HCT116 (cell line): ENCODE measurements around the gene IL31. TPM values are rescaled to one million over a fixed set of nuclear protein-coding genes. Genes with fewer than 3 reads are reported as not detected.

Experiments
- ATAC-seq: fragments of 200-7000 bp; cut with Tn5 transposase; 2 replicates; pipeline ENCODE4 v1.9.1; 2020; ENCODE audit warnings: mild to moderate bottlenecking, moderate library complexity
- BruUV-seq: library from RNA; stranded (reverse); fragments of 400-500 nt; replicated peaks from 2 replicates; lab custom pipeline; 2021; lab: Mats Ljungman, UMichigan
- CTCF ChIA-PET: fragments of 300-600 bp; sonication (Branson Sonifier 250); formaldehyde crosslinking; loops from one replicate; lab custom pipeline; 2021; ENCODE audit warnings: antibody characterized with exemption; lab: Charles Lee
- POLR2A ChIA-PET: fragments of 300-600, 350-600 bp; sonication (Branson Sonifier 250); formaldehyde crosslinking; loops from one replicate; lab custom pipeline; 2021; ENCODE audit warnings: antibody characterized with exemption; lab: Charles Lee
- RAD21 ChIA-PET, 2 experiments: fragments of 300-600 bp; sonication (Branson Sonifier 250); formaldehyde crosslinking; loops; one replicate each; lab custom pipeline; 2023; ENCODE audit warnings: low total read pairs in 2 of 2; ENCODE audit not compliant: uncharacterized antibody in 2 of 2, unreplicated experiment in 2 of 2, low non-redundant PET in 1 of 2; lab: Charles Lee
- DNase-seq: peaks from one replicate; pipeline ENCODE4 v3.0.0-alpha.2; 2010; ENCODE audit warnings: low read depth, low spot score
- H2AFZ ChIP-seq: fragments of 200-600 bp; shearing (Covaris generic), sonication (generic); 2 replicates; pipeline ENCODE4 v1.6.1; 2017; ENCODE audit warnings: low read depth, mixed run types, mixed read lengths, antibody characterized with exemption, low read length; ENCODE audit not compliant: poor library complexity, severe bottlenecking
- H3K27ac ChIP-seq: 2 replicates; pipeline ENCODE4 v1.5.1; 2012; ENCODE audit warnings: low read depth, low read length
- H3K27me3 ChIP-seq: fragments of 200-600 bp; sonication (generic); 2 replicates; pipeline ENCODE4 v1.6.1; 2016; ENCODE audit warnings: mixed run types, low read length, mixed read lengths; ENCODE audit not compliant: insufficient read depth
- H3K36me3 ChIP-seq, 2 experiments: fragments of 200-500 bp in 1 of 2; fragments of 200-600 bp in 1 of 2; sonication (Bioruptor generic) in 1 of 2; sonication (generic) in 1 of 2; 2 replicates each; pipeline versions ENCODE4 v1.5.1 to v1.6.1; 2014 to 2016; ENCODE audit warnings: low read length in 2 of 2, inconsistent platforms in 1 of 2, mixed read lengths in 1 of 2, mixed run types in 1 of 2; ENCODE audit not compliant: insufficient read depth in 2 of 2, control insufficient read depth in 1 of 2
- H3K4me1 ChIP-seq, 2 experiments: fragments of 200-600 bp in 1 of 2; sonication (generic) in 1 of 2; 2 replicates each; pipeline versions ENCODE4 v1.5.1 to v1.6.1; 2012 to 2017; ENCODE audit warnings: low read length in 2 of 2, inconsistent platforms in 1 of 2, mild to moderate bottlenecking in 1 of 2, mixed read lengths in 1 of 2, mixed run types in 1 of 2, moderate library complexity in 1 of 2; ENCODE audit not compliant: insufficient read depth in 2 of 2, control insufficient read depth in 1 of 2
- H3K4me2 ChIP-seq: fragments of 200-600 bp; sonication (generic); 2 replicates; pipeline ENCODE4 v1.6.1; 2017; ENCODE audit warnings: mixed run types, low read length, mixed read lengths
- H3K4me3 ChIP-seq, 2 experiments: fragments of 200-600 bp in 1 of 2; sonication (generic) in 1 of 2; replicated peaks in 1 of 2; 2 replicates each; pipeline ENCODE4 v1.5.1; 2011 to 2016; ENCODE audit warnings: low read length in 2 of 2, control low read depth in 1 of 2, low read depth in 1 of 2, mild to moderate bottlenecking in 1 of 2, mixed read lengths in 1 of 2, mixed run types in 1 of 2
- H3K79me2 ChIP-seq: fragments of 200-600 bp; sonication (generic); 2 replicates; pipeline ENCODE4 v1.6.1; 2017; ENCODE audit warnings: mild to moderate bottlenecking, mixed run types, low read length, moderate library complexity, mixed read lengths; ENCODE audit not compliant: insufficient read depth
- H3K9ac ChIP-seq: fragments of 200-600 bp; sonication (generic); 2 replicates; pipeline ENCODE4 v1.6.1; 2016; ENCODE audit warnings: low read length, mixed read lengths
- H3K9me2 ChIP-seq: fragments of 200-600 bp; sonication (generic), shearing (Covaris generic); 2 replicates; pipeline ENCODE4 v1.6.1; 2017; ENCODE audit warnings: mixed run types, mild to moderate bottlenecking, moderate library complexity; ENCODE audit not compliant: insufficient read depth
- H3K9me3 ChIP-seq, 2 experiments: fragments of 200-500 bp in 1 of 2; fragments of 200-600 bp in 1 of 2; sonication (Bioruptor generic) in 1 of 2; sonication (generic) in 1 of 2; 2 replicates each; pipeline ENCODE4 v1.6.1; 2014 to 2017; ENCODE audit warnings: low read length in 2 of 2, mixed read lengths in 2 of 2, inconsistent platforms in 1 of 2, low read depth in 1 of 2, mild to moderate bottlenecking in 1 of 2, mixed run types in 1 of 2, moderate library complexity in 1 of 2; ENCODE audit not compliant: control insufficient read depth in 1 of 2, insufficient read depth in 1 of 2
- H4K20me1 ChIP-seq: fragments of 200-600 bp; sonication (generic), shearing (Covaris generic); 2 replicates; pipeline ENCODE4 v1.6.1; 2017; ENCODE audit warnings: mixed run types, mild to moderate bottlenecking, moderate library complexity; ENCODE audit not compliant: insufficient read depth
- CTCF ChIP-seq, 3 experiments: fragments of 200-600 bp in 1 of 3; sonication (generic) in 1 of 3; IDR thresholded peaks in 2 of 3; conservative IDR thresholded peaks in 1 of 3; 2 replicates each; pipeline ENCODE4 v1.5.1; 2012 to 2017; ENCODE audit warnings: low read depth in 2 of 3, low read length in 2 of 3, antibody characterized with exemption in 1 of 3, borderline replicate concordance in 1 of 3, control low read depth in 1 of 3, mild to moderate bottlenecking in 1 of 3, mixed read lengths in 1 of 3, mixed run types in 1 of 3, moderate library complexity in 1 of 3; ENCODE audit not compliant: insufficient read depth in 1 of 3
- EZH2phosphoT487 ChIP-seq: fragments of 200-600 bp; IDR thresholded peaks from 2 replicates; pipeline ENCODE4 v1.6.1; 2018; ENCODE audit warnings: antibody characterized with exemption, borderline replicate concordance
- POLR2AphosphoS5 ChIP-seq: IDR thresholded peaks from 2 replicates; pipeline ENCODE4 v1.6.1; 2011; ENCODE audit warnings: mild to moderate bottlenecking, low read depth, low read length, moderate library complexity
- TCF7L2 ChIP-seq: IDR thresholded peaks from 2 replicates; pipeline ENCODE4 v1.7.0; 2011; ENCODE audit warnings: borderline replicate concordance, inconsistent platforms; ENCODE audit not compliant: insufficient read depth, insufficient read length; ENCODE audit errors: extremely low read depth
- ZBTB33 ChIP-seq: IDR thresholded peaks from 2 replicates; pipeline ENCODE4 v1.6.1; 2011; ENCODE audit warnings: mild to moderate bottlenecking, low read length, moderate library complexity; ENCODE audit not compliant: insufficient replicate concordance; ENCODE audit errors: extremely low read depth
- ZFX ChIP-seq: fragments of 450-650 bp; IDR thresholded peaks from 2 replicates; pipeline ENCODE4 v1.6.1; 2017
- intact Hi-C: fragments of 100-400 bp; cut with micrococcal nuclease; formaldehyde crosslinking; loops from 2 replicates; pipeline ENCODE4 v1.10.0; 2022
- total RNA-seq: library from RNA; stranded (reverse); gene quantifications from one replicate; pipeline ENCODE4 v1.2.1, GENCODE V29; 2021; ENCODE audit not compliant: unreplicated experiment

The IL31 gene
- total RNA-seq, 1 experiment from 2014 or later = not detected

GRCh38 chr12:122168492-122168891 lies 5.5 kb downstream of the IL31 start:
- H3K36me3 ChIP-seq = no peaks in the 10 kb centered on the region
- POLR2A ChIA-PET = no interaction called here
- H3K9ac ChIP-seq = no peak overlapping the region
- TF ChIP-seq POLR2AphosphoS5 (no peak), ZFX (no peak), EZH2phosphoT487 (no peak), CTCF (IDR thresholded peaks at IDR 0.05 in 2 of 3, conservative IDR thresholded peaks at IDR 0.05 in 1 of 3; ENCODE audit: borderline replicate concordance in 1 of 3, insufficient read depth in 1 of 3, low read depth in 2 of 3, low read length in 2 of 3) (no peak), TCF7L2 (no peak), ZBTB33 (no peak)
- H3K79me2 ChIP-seq = no peaks in the 10 kb centered on the region
- intact Hi-C loops = no loop called here
- H3K27me3 ChIP-seq = no peaks in the 10 kb centered on the region; the same call in 1 of the 2 replicates
- BruUV-seq = no TSS peak
- H3K4me2 ChIP-seq = no peak overlapping the region
- H4K20me1 ChIP-seq = no peaks in the 10 kb centered on the region
- DNase-seq (no peak), ATAC-seq (no peak)
- H3K4me1 ChIP-seq = no peaks in the 10 kb centered on the region
- CTCF ChIA-PET = no interaction called here
- no peak overlapping the region for H2AFZ ChIP-seq
- H3K9me2 ChIP-seq = no peaks in the 10 kb centered on the region
- H3K27ac ChIP-seq = no peak overlapping the region
- RAD21 ChIA-PET = no interaction called here
- H3K9me3 ChIP-seq = no peaks in the 10 kb centered on the region
- H3K4me3 ChIP-seq = no peak overlapping the region
